K562 (cell line): ENCODE measurements around the gene SARS1. TPM values are rescaled to one million over a fixed set of nuclear protein-coding genes. Genes with fewer than 3 reads are reported as not detected.

ENCODE experiments used
- BRD4 ChIP-seq: fragments of 200-600 bp; sonication (generic); IDR thresholded peaks from 2 replicates; pipeline ENCODE4 v1.6.1; 2017; ENCODE audit warnings: inconsistent platforms
- BRF1 ChIP-seq: IDR thresholded peaks from 3 replicates; pipeline ENCODE4 v1.6.1; 2011; ENCODE audit warnings: borderline replicate concordance, mild to moderate bottlenecking; ENCODE audit not compliant: insufficient read length; ENCODE audit errors: extremely low read depth
- KDM4B ChIP-seq, 2 experiments: fragments of 450-650 bp in 1 of 2; sonication (generic) in 1 of 2; IDR thresholded peaks; 2 replicates each; pipeline ENCODE4 v1.6.1; 2016 to 2017; ENCODE audit warnings: borderline replicate concordance in 2 of 2, antibody characterized with exemption in 1 of 2, low read depth in 1 of 2, mild to moderate bottlenecking in 1 of 2
- NRF1 ChIP-seq, 2 experiments: fragments of 450-650 bp; IDR thresholded peaks in 1 of 2; conservative IDR thresholded peaks in 1 of 2; 2 replicates each; pipeline ENCODE4 v1.6.1; 2014; ENCODE audit warnings: mild to moderate bottlenecking in 2 of 2
- POU5F1 ChIP-seq: fragments of 150-350 bp; IDR thresholded peaks from 2 replicates; pipeline ENCODE4 v1.6.1; 2014; ENCODE audit warnings: borderline replicate concordance, low read length, low read depth, mild to moderate bottlenecking; ENCODE audit not compliant: partially characterized antibody
- RBM15 ChIP-seq: fragments of 200-400 bp; formaldehyde crosslinking; IDR thresholded peaks from 2 replicates; pipeline ENCODE4 v1.6.1; 2018; ENCODE audit warnings: mild to moderate bottlenecking, low read length, moderate library complexity; ENCODE audit not compliant: insufficient read depth
- RFX7 ChIP-seq: fragments of 250-450 bp; sonication (Bioruptor Pico); IDR thresholded peaks from 2 replicates; pipeline ENCODE4 v1.5.1; 2021; ENCODE audit warnings: mild to moderate bottlenecking
- SIN3B ChIP-seq: fragments of 450-650 bp; IDR thresholded peaks from 2 replicates; pipeline ENCODE4 v1.6.1; 2017; ENCODE audit warnings: low read depth, mild to moderate bottlenecking, moderate library complexity
- TEAD2 ChIP-seq: fragments of 450-650 bp; IDR thresholded peaks from 2 replicates; pipeline ENCODE4 v1.6.1; 2016; ENCODE audit warnings: missing genetic modification characterization, control low read depth, missing compliant biosample characterization
- USF1 ChIP-seq: sonication (generic); formaldehyde crosslinking; IDR thresholded peaks from 2 replicates; pipeline ENCODE4 v1.9.0; 2022; ENCODE audit warnings: mild to moderate bottlenecking, missing genetic modification reagents
- ZBTB7A ChIP-seq: IDR thresholded peaks from 2 replicates; pipeline ENCODE4 v1.6.1; 2011; ENCODE audit warnings: low read depth, mild to moderate bottlenecking, low read length, moderate library complexity, borderline replicate concordance; ENCODE audit not compliant: control insufficient read depth
- ZNF79 ChIP-seq: fragments of 250-450 bp; sonication (Bioruptor Pico); IDR thresholded peaks from 2 replicates; pipeline ENCODE4 v1.4.0; 2020; ENCODE audit warnings: low read depth, mild to moderate bottlenecking, moderate library complexity
- polyA plus RNA-seq, 8 experiments: library from polyadenylated mRNA; depleted of rRNA in 4 of 8; stranded (reverse) in 5 of 8; unstranded in 3 of 8; fragments of >200 nt; fragmentation: Nextera tagmentation in 2 of 8; fragmentation: Illumina TruSeq in 1 of 8; extraction: Ambion mirVana in 2 of 8; extraction: Trizol in 1 of 8; gene quantifications; 2 replicates each; pipeline versions ENCODE4 v1.2.1 to v1.2.3, GENCODE V29; 2011 to 2014; ENCODE audit warnings: inconsistent platforms in 1 of 8, missing spikeins in 1 of 8
- total RNA-seq, 7 experiments: library from RNA; depleted of rRNA in 6 of 7; stranded (reverse); fragments of >200 nt in 6 of 7; fragmentation: Illumina TruSeq in 2 of 7; extraction: Trizol in 2 of 7; gene quantifications; 2 replicates each; pipeline versions ENCODE4 v1.2.1 to v1.2.3, GENCODE V29; 2011 to 2021; ENCODE audit warnings: low replicate concordance in 1 of 7
- TF ChIP-seq, protein P1 (sequence below): sonication (generic); formaldehyde crosslinking; IDR thresholded peaks from 2 replicates; pipeline ENCODE4 v1.8.0; 2023; ENCODE audit warnings: mild to moderate bottlenecking, missing genetic modification reagents
- TF ChIP-seq, protein P2 (sequence below): sonication (generic); formaldehyde crosslinking; IDR thresholded peaks from 2 replicates; pipeline ENCODE4 v1.8.0; 2022; ENCODE audit warnings: mild to moderate bottlenecking, missing genetic modification reagents
- TF ChIP-seq, protein P3 (sequence below): fragments of 450-650 bp; IDR thresholded peaks from 2 replicates; pipeline ENCODE4 v1.6.1; 2017; ENCODE audit warnings: mild to moderate bottlenecking, moderate library complexity
- TF ChIP-seq, protein P4 (sequence below), 2 experiments: fragments of 450-650 bp; conservative IDR thresholded peaks; 2 replicates each; pipeline ENCODE4 v1.6.1; 2017; ENCODE audit warnings: mild to moderate bottlenecking in 2 of 2, moderate library complexity in 2 of 2

Gene SARS1
- total and polyA plus RNA-seq, 9 of the 15 experiments (the other 6 are each of a cell fraction or from before 2014, with no cell fraction given), result 221 to 623 (median 254) TPM

DNA sequence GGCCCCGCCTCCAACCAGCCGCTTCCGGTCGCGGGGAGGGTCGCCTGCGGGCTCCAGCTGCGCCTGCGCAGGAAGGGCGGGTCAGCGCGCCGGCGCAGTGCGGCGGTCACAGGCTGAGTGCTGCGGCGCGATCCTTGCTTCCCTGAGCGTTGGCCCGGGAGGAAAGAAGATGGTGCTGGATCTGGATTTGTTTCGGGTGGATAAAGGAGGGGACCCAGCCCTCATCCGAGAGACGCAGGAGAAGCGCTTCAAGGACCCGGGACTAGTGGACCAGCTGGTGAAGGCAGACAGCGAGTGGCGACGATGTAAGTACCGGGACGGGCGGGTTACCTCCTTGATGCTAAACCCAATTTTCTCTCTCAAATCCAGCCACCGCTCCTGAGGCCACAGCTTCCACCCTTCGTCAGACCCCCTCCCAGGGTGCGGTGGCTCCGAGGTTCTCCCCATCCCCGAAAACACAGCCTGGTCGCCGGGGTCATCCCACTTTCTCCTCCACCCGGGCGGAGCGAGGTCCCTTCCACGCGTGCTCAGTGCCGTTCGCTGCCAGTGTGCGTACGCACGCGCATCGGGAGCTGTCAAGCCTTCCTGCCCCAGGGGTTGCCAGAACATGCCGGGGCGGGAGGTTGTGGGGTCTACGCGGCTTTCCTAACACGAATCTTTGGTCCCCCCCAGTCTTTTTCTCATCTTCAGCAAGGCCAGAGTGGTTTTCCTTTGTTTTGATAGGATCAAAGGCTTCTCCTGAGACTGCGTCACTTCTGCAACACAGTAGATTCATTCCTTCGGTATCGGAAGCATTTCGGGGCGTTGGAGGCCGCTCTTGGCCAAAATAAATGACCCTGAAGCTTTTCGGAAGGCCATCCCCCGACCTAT, at the start of gene SARS1 (continued):
- peak; percentile 47 for TF ChIP-seq USF1 (CRISPR knock-in tag)
- TF ChIP-seq BRD4, result peak; percentile 44; the same call in 1 of the 2 replicates
- TF ChIP-seq RFX7 (CRISPR knock-in tag), result no peak
- peak; percentile 61 for TF ChIP-seq POU5F1
- TF ChIP-seq ZBTB7A, result no peak
- TF ChIP-seq NRF1 (conservative IDR thresholded peaks at IDR 0.05 in 1 of 2, IDR thresholded peaks at IDR 0.05 in 1 of 2), result peak; percentile 98 to 99
- TF ChIP-seq, protein P1, sequence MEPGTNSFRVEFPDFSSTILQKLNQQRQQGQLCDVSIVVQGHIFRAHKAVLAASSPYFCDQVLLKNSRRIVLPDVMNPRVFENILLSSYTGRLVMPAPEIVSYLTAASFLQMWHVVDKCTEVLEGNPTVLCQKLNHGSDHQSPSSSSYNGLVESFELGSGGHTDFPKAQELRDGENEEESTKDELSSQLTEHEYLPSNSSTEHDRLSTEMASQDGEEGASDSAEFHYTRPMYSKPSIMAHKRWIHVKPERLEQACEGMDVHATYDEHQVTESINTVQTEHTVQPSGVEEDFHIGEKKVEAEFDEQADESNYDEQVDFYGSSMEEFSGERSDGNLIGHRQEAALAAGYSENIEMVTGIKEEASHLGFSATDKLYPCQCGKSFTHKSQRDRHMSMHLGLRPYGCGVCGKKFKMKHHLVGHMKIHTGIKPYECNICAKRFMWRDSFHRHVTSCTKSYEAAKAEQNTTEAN (CRISPR knock-in tag), result 0 out of 2 replicates have a peak, but pooled peaks have one; percentile 71
- TF ChIP-seq, protein P2, sequence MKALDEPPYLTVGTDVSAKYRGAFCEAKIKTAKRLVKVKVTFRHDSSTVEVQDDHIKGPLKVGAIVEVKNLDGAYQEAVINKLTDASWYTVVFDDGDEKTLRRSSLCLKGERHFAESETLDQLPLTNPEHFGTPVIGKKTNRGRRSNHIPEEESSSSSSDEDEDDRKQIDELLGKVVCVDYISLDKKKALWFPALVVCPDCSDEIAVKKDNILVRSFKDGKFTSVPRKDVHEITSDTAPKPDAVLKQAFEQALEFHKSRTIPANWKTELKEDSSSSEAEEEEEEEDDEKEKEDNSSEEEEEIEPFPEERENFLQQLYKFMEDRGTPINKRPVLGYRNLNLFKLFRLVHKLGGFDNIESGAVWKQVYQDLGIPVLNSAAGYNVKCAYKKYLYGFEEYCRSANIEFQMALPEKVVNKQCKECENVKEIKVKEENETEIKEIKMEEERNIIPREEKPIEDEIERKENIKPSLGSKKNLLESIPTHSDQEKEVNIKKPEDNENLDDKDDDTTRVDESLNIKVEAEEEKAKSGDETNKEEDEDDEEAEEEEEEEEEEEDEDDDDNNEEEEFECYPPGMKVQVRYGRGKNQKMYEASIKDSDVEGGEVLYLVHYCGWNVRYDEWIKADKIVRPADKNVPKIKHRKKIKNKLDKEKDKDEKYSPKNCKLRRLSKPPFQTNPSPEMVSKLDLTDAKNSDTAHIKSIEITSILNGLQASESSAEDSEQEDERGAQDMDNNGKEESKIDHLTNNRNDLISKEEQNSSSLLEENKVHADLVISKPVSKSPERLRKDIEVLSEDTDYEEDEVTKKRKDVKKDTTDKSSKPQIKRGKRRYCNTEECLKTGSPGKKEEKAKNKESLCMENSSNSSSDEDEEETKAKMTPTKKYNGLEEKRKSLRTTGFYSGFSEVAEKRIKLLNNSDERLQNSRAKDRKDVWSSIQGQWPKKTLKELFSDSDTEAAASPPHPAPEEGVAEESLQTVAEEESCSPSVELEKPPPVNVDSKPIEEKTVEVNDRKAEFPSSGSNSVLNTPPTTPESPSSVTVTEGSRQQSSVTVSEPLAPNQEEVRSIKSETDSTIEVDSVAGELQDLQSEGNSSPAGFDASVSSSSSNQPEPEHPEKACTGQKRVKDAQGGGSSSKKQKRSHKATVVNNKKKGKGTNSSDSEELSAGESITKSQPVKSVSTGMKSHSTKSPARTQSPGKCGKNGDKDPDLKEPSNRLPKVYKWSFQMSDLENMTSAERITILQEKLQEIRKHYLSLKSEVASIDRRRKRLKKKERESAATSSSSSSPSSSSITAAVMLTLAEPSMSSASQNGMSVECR, result 0 out of 2 replicates have a peak, but pooled peaks have one; percentile 42
- TF ChIP-seq RBM15, result no peak
- no peak for TF ChIP-seq ZNF79 (CRISPR knock-in tag)
- TF ChIP-seq, protein P3, sequence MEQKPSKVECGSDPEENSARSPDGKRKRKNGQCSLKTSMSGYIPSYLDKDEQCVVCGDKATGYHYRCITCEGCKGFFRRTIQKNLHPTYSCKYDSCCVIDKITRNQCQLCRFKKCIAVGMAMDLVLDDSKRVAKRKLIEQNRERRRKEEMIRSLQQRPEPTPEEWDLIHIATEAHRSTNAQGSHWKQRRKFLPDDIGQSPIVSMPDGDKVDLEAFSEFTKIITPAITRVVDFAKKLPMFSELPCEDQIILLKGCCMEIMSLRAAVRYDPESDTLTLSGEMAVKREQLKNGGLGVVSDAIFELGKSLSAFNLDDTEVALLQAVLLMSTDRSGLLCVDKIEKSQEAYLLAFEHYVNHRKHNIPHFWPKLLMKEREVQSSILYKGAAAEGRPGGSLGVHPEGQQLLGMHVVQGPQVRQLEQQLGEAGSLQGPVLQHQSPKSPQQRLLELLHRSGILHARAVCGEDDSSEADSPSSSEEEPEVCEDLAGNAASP, result no peak
- TF ChIP-seq SIN3B, result peak; percentile 50; the same call in 1 of the 2 replicates
- TF ChIP-seq, protein P4, sequence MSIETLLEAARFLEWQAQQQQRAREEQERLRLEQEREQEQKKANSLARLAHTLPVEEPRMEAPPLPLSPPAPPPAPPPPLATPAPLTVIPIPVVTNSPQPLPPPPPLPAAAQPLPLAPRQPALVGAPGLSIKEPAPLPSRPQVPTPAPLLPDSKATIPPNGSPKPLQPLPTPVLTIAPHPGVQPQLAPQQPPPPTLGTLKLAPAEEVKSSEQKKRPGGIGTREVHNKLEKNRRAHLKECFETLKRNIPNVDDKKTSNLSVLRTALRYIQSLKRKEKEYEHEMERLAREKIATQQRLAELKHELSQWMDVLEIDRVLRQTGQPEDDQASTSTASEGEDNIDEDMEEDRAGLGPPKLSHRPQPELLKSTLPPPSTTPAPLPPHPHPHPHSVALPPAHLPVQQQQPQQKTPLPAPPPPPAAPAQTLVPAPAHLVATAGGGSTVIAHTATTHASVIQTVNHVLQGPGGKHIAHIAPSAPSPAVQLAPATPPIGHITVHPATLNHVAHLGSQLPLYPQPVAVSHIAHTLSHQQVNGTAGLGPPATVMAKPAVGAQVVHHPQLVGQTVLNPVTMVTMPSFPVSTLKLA (conservative IDR thresholded peaks at IDR 0.05), result peak; percentile 89 to 92
- no peak for TF ChIP-seq KDM4B (IDR thresholded peaks at IDR 0.05; ENCODE audit: borderline replicate concordance in 2 of 2, low read depth in 1 of 2)
- no peak for TF ChIP-seq TEAD2 (tag)
- TF ChIP-seq BRF1, result no peak
